ENCODE results near the gene LRMDA. TPM values are rescaled to one million over a fixed set of nuclear protein-coding genes. Genes with fewer than 3 reads are reported as not detected.

Gene LRMDA
- total RNA-seq, 1 donor from 2014 or later, result 2.1 TPM

- Mint-ChIP-seq H3K36me3 (ENCODE audit: unreplicated experiment) (no peaks in the 10 kb centered on the region), H3K9me3 (ENCODE audit: unreplicated experiment) (peaks cover 4% of the 10 kb centered on the region), H3K4me1 (ENCODE audit: low read depth, unreplicated experiment) (peaks cover 13% of the 10 kb centered on the region), H3K4me3 (ENCODE audit: unreplicated experiment) (no peak overlapping the region), H3K27ac (ENCODE audit: unreplicated experiment) (no peak overlapping the region), H3K27me3 (ENCODE audit: unreplicated experiment) (no peaks in the 10 kb centered on the region)
- DNase-seq, result no peak
- TF ChIP-seq CTCF (IDR thresholded peaks at IDR 0.05; ENCODE audit: partially characterized antibody, unreplicated experiment), result no peak
Measured at GRCh38 chr10:75801661-75802060, 370.2 kb downstream of the LRMDA start.

- H3K27ac Mint-ChIP-seq (ENCODE audit: unreplicated experiment), result no peak overlapping the region
- H3K4me3 Mint-ChIP-seq (ENCODE audit: unreplicated experiment), result no peak overlapping the region
- no peak for TF ChIP-seq CTCF (IDR thresholded peaks at IDR 0.05; ENCODE audit: partially characterized antibody, unreplicated experiment)
- no peaks in the 10 kb centered on the region for H3K27me3 Mint-ChIP-seq (ENCODE audit: unreplicated experiment)
- DNase-seq, result no peak
- no peaks in the 10 kb centered on the region for H3K36me3 Mint-ChIP-seq (ENCODE audit: unreplicated experiment)
- peaks cover 26% of the 10 kb centered on the region for H3K4me1 Mint-ChIP-seq (ENCODE audit: low read depth, unreplicated experiment)
- peaks cover 8% of the 10 kb centered on the region for H3K9me3 Mint-ChIP-seq (ENCODE audit: unreplicated experiment)
Measured at GRCh38 chr10:75803121-75803520, 371.7 kb downstream of the LRMDA start.

GRCh38 chr10:75803816-75804552 is 372.6 kb downstream of the LRMDA start:
- Mint-ChIP-seq H3K4me1 (ENCODE audit: low read depth, unreplicated experiment) (peaks cover 26% of the 10 kb centered on the region), H3K27me3 (ENCODE audit: unreplicated experiment) (no peaks in the 10 kb centered on the region), H3K9me3 (ENCODE audit: unreplicated experiment) (peaks cover 8% of the 10 kb centered on the region), H3K27ac (ENCODE audit: unreplicated experiment) (peak overlapping the region; percentile 89), H3K4me3 (ENCODE audit: unreplicated experiment) (no peak overlapping the region), H3K36me3 (ENCODE audit: unreplicated experiment) (no peaks in the 10 kb centered on the region)
- TF ChIP-seq CTCF (IDR thresholded peaks at IDR 0.05; ENCODE audit: partially characterized antibody, unreplicated experiment), result no peak
- peak; percentile 46 for DNase-seq

GRCh38 chr10:75806186-75806585 is 374.8 kb downstream of the LRMDA start:
- Mint-ChIP-seq H3K4me1 (ENCODE audit: low read depth, unreplicated experiment) (peaks cover 26% of the 10 kb centered on the region), H3K4me3 (ENCODE audit: unreplicated experiment) (no peak overlapping the region), H3K27ac (ENCODE audit: unreplicated experiment) (no peak overlapping the region), H3K27me3 (ENCODE audit: unreplicated experiment) (no peaks in the 10 kb centered on the region), H3K9me3 (ENCODE audit: unreplicated experiment) (peaks cover 8% of the 10 kb centered on the region), H3K36me3 (ENCODE audit: unreplicated experiment) (no peaks in the 10 kb centered on the region)
- TF ChIP-seq CTCF (IDR thresholded peaks at IDR 0.05; ENCODE audit: partially characterized antibody, unreplicated experiment), result no peak
- no peak for DNase-seq

GRCh38 chr10:75807456-75807855 is 376.0 kb downstream of the LRMDA start:
- Mint-ChIP-seq H3K9me3 (ENCODE audit: unreplicated experiment) (peaks cover 8% of the 10 kb centered on the region), H3K4me3 (ENCODE audit: unreplicated experiment) (no peak overlapping the region), H3K27me3 (ENCODE audit: unreplicated experiment) (no peaks in the 10 kb centered on the region), H3K4me1 (ENCODE audit: low read depth, unreplicated experiment) (peaks cover 26% of the 10 kb centered on the region), H3K27ac (ENCODE audit: unreplicated experiment) (no peak overlapping the region), H3K36me3 (ENCODE audit: unreplicated experiment) (no peaks in the 10 kb centered on the region)
- TF ChIP-seq CTCF (IDR thresholded peaks at IDR 0.05; ENCODE audit: partially characterized antibody, unreplicated experiment), result no peak
- DNase-seq, result no peak
